ENCODE results near the gene MCRIP1.

DNA sequence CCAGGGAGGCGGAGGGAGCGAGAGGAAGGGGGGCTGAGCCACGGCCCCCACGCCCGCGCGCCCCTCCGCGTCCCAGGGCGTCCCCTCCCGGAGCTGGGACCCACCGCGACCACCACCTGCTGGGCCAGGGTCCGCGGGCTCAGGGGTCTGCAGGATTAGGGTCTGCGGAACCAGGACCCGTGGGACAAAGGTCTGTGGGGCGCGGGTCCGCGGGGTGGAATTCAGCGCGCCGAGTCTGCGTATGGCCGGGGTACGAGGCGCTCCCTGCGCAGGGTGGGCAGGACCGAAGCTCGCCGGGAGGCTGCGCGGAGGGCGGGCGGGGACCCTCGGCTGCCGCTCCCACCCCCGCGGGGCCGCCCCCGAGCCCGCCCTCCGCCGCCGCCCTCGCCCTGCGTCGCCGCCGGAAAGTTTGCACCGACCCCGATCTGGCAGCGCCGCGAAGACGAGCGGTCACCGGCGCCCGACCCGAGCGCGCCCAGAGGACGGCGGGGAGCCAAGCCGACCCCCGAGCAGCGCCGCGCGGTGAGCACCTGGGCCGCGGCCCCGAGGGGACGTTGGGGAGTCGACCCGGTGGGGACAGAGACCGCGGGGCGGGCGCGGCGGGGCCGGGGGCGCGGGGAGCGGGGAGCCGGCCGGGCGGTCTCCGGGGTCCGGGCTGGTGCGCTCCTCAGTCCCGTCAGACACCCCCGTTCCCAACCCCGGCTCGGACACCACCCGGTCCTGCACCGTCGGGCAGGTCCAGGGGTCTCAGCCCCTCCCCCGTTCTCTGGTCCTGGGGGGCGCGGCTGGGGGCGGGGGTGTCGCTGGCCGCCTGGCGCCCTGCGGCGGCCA lies 29.1 kb downstream of the MCRIP1 start, which contains the start of gene GCGR:
- TF ChIP-seq SP1 (IDR thresholded peaks at IDR 0.05) (no peak), FOXK2 (IDR thresholded peaks at IDR 0.05) (no peak), FOXM1 (IDR thresholded peaks at IDR 0.05; ENCODE audit: borderline replicate concordance) (no peak), SUZ12 (IDR thresholded peaks at IDR 0.05) (no peak), ELF4 (IDR thresholded peaks at IDR 0.05) (no peak), TARDBP (IDR thresholded peaks at IDR 0.05) (no peak), BHLHE40 (IDR thresholded peaks at IDR 0.05; ENCODE audit: borderline replicate concordance) (no peak)
- TF ChIP-seq, protein P1, sequence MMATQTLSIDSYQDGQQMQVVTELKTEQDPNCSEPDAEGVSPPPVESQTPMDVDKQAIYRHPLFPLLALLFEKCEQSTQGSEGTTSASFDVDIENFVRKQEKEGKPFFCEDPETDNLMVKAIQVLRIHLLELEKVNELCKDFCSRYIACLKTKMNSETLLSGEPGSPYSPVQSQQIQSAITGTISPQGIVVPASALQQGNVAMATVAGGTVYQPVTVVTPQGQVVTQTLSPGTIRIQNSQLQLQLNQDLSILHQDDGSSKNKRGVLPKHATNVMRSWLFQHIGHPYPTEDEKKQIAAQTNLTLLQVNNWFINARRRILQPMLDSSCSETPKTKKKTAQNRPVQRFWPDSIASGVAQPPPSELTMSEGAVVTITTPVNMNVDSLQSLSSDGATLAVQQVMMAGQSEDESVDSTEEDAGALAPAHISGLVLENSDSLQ (IDR thresholded peaks at IDR 0.05) = no peak
